Measurements from ENCODE around the gene CHRNB4.

DNA sequence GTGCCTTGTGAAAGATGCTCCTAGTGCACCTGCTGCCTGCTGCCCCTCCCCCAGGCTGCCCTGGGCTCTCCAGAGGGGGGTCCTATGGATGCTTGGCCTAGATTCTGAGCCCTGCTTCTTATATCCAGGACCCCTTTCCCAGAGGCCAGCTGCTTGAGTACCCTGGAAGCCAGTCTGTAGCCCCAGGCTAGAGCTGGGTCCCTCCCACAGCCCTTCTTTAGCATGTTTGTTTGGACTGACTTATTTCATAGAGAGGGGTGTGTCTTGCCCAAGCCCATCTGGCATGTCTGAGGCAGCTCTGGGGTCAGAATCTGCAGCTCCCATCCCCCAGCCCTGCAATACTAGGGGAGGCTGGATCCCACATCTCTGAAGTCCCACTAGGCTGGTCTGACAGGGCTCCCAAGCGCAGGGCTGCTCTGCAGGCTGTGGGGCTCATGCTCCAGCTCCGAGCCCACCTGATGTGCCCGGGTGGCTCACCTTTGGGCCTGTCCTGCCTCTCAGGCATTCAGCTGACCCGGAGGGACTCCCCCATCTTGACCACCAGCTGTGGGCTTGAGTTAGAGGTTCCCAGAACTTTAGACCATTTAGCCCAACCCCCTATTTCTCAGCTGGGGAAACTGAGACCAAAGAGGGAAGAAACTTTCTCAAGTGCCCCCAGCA lies 3.1 kb downstream of the CHRNB4 start:
- no peak for TF ChIP-seq POLR2A (IDR thresholded peaks at IDR 0.05; ENCODE audit: low read depth, low read length)
- TF ChIP-seq TAF1 (IDR thresholded peaks at IDR 0.05; ENCODE audit: borderline replicate concordance, low read depth, low read length), result no peak
- TF ChIP-seq POLR2AphosphoS5 (IDR thresholded peaks at IDR 0.05; ENCODE audit: low read depth, low read length), result no peak
